HG02852 (cell line): ENCODE data around the gene PDE6D.

Experiments used
- ATAC-seq: cut with Tn5 transposase; IDR thresholded peaks from one replicate; pipeline ENCODE4 v1.9.1; 2021; ENCODE audit warnings: mild to moderate bottlenecking, moderate library complexity; ENCODE audit not compliant: unreplicated experiment

Gene PDE6D

GRCh38 chr2:231708773-231709635 is 72.1 kb downstream of the PDE6D start:
- ATAC-seq = no peak

GRCh38 chr2:231707927-231708772 is 72.9 kb downstream of the PDE6D start, which contains the start of gene PTMA:
Gene PTMA, plus strand, starts transcription at chr2:231708525. Its CDS starts 182 bp downstream, at chr2:231708707.
- ATAC-seq = peak; percentile 52

DNA sequence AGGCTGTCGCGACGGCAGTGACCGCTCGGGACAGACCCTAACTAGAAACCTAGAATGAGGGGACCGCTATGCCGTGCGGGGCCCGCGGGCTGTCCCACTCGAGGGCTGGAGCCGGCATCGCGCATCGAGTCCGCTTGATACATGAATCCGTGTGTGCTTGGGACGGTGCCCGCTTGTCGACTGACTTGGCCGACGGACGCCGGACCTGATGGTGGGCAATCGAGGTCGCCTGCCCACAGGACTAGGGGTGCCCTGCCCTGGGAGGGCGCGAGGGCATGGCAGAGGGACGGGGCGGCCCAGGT is 73.5 kb downstream of the PDE6D start:
- no peak for ATAC-seq

GRCh38 chr2:231706731-231707624 is 74.1 kb downstream of the PDE6D start:
- ATAC-seq = peak; percentile 34

DNA sequence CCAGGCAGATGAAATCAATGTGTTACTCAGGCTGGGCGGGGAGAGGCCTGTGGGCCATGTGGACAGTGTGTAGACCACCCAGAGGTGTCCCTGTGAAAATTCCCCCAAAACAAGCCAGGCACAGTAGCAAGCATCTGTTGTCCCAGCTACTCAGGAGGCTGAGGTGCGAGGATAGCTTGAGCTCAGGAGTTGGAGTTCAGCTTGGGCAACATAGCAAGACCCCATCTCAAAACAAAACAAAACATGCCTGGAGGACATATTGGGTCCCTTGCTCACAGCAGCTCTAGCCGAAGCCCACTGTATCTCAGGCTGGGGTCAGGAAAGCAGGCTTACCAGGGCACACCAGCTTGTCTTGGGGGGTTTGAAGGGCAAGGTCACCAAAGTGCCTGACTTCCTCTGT is 77.1 kb downstream of the PDE6D start:
- no peak for ATAC-seq

GRCh38 chr2:231701456-231702373 is 79.4 kb downstream of the PDE6D start:
- ATAC-seq = no peak

- ATAC-seq = no peak
Observed at GRCh38 chr2:231699006-231699405, 82.1 kb downstream of the PDE6D start.

DNA sequence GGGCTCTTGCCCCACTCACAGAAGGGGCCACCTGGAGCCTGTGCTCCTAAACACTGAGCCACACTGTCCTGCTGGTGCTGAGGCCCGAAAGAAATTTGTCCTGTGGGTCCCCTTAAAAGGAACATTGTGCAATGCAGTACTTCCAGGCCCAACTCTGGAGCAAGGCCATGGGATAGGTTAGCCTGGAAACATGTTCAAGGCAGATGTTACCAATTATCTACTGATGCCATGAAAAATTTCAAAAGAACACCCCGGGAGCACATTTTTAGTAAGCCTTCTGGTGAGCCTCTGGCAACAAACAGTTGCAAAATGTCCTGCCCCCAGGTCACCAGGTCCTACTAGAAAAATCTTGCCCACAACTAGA is 85.1 kb downstream of the PDE6D start:
- ATAC-seq = no peak

DNA sequence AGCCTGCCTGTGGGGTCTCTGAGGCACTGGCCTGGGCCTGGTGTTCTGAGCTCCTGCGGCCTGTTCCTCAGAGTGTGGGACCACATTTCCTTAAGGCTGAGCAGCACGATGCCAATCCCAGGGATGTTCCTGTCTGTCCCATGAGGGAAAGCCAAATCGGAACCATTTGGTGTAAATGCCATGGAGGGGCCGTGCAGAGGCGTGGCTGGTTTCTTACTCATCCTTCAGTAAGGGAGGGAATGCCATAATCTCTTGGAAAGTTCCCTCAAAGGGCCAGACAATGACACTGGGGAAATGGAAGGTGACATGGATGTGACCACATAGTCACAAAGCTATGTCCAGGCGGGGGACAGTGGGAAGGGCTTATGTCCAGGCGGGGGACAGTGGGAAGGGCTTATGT is 87.1 kb downstream of the PDE6D start:
- ATAC-seq = no peak

- no peak for ATAC-seq
Observed at GRCh38 chr2:231692847-231693246, 88.2 kb downstream of the PDE6D start.

- no peak for ATAC-seq
Observed at GRCh38 chr2:231691251-231691772, 89.8 kb downstream of the PDE6D start.

DNA sequence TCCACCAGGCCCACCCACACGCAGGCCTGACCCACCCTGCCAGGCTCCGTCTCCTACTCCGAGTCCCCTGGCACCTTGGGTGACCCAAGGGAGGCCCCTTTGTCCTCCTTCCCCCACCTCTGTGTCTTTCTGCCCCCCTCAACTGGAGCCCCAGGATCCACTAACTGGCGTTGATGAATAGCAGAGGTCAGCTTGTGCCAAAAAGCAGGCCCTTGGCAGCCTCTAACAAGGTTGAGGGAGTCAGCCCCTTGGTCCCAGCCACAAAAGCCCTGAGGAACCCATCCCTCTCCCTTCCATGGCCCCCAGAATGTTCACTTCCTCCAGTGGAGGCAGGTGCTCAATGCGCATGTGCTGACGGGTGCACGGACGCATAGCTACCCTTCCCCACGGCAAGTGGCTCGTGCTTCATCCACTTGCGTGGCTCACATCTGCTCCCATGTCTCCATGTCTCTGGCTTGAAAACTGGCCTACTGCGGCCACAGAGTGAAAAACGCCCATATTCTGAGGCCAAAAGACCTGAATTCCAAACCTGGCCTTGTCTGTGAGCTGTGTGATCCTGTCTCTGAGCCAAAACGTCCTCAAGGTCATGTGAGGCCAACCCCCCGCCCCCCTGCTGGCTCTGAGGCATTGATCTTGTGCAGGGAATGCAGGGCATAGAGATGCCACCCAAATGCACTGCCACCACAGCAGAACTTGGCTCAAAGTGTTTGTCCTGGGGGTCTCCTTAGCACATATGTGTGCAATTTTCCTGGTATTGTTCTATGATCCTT is 91.8 kb downstream of the PDE6D start:
- ATAC-seq = no peak

GRCh38 chr2:231688719-231689118 is 92.4 kb downstream of the PDE6D start:
- no peak for ATAC-seq

- ATAC-seq = no peak
Observed at GRCh38 chr2:231687961-231688360, 93.1 kb downstream of the PDE6D start.

GRCh38 chr2:231687133-231687852 is 93.8 kb downstream of the PDE6D start:
- ATAC-seq = peak; percentile 72

DNA sequence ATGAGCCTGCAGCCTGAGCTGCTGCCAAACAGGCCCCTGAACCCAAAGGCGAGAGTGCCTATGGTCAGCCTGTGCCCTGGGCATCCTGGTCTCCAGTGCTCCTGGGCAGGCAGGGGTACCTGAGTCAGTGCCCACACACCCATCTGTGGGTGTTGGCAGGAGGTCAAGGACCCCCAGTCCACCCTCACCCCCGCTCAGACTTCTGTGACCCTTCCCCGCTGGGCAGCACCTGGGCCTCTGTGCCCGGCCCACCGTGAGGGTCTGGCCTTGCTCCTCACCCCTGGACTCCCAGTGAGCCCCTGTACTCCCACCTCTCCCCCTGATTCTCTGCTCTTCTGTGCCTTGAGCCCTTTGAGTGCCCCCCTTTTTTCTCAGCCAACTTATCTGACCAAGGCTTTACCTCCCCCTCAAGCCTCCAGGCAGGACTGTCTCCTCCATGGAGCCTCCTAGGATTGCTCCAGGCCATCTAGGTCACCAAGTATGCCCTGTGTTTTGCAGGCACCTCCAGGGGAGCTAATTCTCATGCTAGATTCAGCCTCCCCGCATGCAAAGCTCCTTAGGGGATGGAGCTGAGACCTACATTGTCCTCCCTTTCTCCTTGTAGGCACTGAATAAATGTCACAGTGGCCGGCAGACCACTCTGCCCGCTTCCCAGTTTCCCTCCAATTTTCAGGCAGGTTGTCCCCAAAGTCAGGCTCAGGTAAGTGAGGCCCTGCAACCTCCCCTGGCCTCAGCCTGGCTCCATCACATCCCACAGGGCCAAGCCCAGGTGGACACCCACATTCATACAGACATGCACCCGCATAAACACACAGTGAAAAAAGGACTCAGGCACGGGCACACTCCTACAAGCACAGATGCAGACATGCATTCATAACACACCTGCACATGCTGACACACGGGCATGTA is 94.6 kb downstream of the PDE6D start:
- no peak for ATAC-seq
